Inflammatory macrophage (primary cell): ENCODE results near the gene HLA-DRB1.
"Not testable (repeated sequence)": the region's sequence is repeated elsewhere in the genome, so short reads cannot be mapped to it uniquely, and the experiment has no call there.

Source experiments
- DNase-seq, 2 donors: peaks; one replicate each; pipeline ENCODE4 v3.0.0-alpha.2; 2020 to 2022

Gene HLA-DRB1

DNA sequence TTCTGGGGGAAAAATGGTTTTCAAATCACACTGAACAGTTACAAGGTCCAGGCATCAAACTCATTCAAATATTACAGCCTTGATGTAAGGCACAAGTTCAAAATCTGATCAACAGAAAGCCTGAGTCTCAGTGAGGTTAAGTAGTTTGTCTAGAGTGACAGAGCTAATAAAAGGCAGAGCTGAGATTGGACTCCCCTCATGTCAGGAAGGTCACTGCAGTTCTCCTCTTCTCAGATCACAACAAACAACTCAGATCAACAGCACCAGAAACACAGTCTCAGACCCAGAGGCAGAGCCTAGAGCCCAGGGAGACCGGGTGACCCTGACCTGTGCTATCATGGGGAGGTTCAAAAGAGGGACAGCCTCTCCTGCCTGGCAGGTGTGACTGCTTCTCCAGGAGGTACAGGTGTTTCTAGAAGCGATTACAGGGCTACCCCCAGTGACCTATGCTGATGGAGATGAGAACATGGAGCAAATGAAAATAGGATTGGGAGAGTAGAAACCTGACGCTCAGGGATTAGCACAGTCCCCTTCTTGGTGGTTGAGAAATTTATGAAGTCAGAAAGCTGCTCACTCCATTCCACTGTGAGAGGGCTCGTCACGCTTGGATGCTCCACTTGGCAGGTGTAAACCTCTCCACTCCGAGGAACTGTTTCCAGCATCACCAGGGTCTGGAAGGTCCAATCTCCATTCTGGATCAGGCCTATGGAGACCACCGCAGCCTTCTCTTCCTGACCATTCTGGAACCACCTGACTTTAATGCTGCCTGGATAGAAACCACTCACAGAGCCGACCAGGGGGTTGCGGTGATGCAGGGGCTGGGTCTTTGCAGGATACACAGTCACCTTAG lies 35.3 kb downstream of the HLA-DRB1 start:
- no peak for DNase-seq

DNA sequence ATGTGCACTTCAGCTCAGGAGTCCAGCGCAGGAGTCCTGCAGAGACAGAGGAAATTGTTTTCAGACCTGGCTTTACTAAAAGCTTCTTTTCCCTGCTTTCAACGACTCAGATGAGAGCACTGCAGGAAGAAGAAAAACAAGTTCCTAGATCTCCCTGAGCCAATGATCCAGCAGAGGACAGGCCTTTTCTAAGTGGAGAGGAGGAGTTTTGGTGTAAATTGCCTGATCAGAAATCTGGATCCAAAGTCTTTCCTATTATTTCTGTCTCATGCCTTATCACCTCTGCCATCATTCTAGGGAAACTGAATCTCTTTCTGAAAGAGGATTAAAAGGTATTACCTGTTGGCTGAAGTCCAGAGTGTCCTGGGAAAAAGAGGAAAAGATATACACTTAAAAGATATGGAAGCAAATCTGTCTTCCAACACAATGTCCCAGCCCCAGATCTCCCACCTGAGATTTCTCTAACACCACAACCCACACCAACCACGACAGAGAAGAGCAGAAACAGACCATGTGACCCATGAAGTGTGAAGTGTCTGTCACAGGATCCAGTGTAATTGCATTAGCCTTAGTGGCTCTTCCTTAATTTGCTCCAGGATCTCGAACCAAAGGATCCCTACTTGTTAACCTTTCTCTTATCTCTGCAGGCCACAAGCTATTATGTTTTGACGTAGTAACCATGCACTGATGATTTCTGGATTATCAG lies 36.5 kb downstream of the HLA-DRB1 start:
- peak in 1 of 2 donors; percentile 43 for DNase-seq

DNA sequence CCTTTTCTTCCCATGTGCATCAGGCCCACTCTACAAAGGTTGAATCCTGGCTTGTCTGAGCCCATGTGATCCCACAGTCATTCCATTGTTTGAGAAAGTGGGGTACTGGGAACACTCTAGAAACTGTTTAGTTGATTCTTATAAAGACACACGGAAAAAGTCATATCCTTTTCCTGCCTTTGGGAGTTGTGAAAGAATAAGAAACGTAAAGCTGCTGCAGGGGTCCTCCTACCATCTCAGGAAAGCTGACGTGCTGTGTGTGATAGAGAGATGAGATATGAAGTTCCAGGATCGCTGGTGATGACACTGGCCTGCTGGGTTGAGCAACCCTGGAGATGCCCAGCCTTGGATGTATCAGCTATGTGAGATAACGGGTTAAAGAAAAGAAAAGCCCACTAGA lies 38.2 kb downstream of the HLA-DRB1 start:
- DNase-seq: no peak

DNA sequence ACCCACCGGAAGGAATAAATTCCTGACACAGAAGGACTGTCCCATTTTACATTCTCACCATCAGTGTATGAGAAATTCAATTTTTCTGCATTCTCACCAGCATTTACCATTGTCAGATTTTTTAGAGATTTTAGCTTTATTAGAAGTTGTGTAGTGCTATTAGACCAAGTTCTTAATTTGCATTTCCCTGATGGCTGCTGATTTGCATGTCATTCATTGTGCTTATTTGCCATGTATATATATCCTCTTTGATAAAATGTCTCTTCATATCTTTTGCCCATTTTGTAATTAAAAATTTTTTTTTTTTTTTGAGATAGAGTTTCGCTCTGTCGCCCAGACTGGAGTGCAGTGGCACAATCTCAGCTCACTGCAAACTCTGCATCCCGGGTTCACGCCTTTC lies 49.8 kb downstream of the HLA-DRB1 start:
- DNase-seq: no peak

DNA sequence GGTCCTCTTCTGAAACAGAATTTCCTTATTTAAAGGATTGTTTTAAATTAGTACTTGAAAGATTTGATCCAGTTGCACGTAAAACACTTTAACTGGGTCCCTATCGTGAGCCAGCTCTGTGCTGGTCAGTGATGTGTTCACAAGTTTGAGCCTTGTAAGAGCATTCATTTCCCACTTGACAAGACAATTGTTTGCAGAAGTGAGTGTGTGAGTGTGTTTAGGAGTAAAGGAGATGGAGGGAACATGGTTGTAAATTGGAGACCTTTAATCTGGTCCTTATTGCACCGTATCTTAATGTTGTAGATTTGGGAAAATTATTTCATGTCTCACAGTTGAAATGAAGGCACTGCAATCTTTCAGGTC lies 59.2 kb downstream of the HLA-DRB1 start:
- not testable (repeated sequence) for DNase-seq

GRCh38 chr6:32529697-32530430 lies 59.8 kb downstream of the HLA-DRB1 start, which contains the start of gene HLA-DRB5:
Gene HLA-DRB5, minus strand, starts transcription at chr6:32530287. Its CDS starts 63 bp downstream, at chr6:32530224.
- DNase-seq: peak; percentile 84
